Measurements from ENCODE around the gene TMEM14C. TPM values are rescaled to one million over a fixed set of nuclear protein-coding genes. Genes with fewer than 3 reads are reported as not detected.
A peak's percentile ranks its signal among the peaks of the same experiment; 100 is the strongest.
"Not testable (repeated sequence)": the region's sequence is repeated elsewhere in the genome, so short reads cannot be mapped to it uniquely, and the experiment has no call there.

TMEM14C gene
- total RNA-seq, 1 experiment from 2014 or later, result 172 TPM

GRCh38 chr6:10720960-10721849 lies 1.7 kb upstream of the TMEM14C start:
- DNase-seq (ENCODE audit: low spot score), result not testable (repeated sequence)

DNA sequence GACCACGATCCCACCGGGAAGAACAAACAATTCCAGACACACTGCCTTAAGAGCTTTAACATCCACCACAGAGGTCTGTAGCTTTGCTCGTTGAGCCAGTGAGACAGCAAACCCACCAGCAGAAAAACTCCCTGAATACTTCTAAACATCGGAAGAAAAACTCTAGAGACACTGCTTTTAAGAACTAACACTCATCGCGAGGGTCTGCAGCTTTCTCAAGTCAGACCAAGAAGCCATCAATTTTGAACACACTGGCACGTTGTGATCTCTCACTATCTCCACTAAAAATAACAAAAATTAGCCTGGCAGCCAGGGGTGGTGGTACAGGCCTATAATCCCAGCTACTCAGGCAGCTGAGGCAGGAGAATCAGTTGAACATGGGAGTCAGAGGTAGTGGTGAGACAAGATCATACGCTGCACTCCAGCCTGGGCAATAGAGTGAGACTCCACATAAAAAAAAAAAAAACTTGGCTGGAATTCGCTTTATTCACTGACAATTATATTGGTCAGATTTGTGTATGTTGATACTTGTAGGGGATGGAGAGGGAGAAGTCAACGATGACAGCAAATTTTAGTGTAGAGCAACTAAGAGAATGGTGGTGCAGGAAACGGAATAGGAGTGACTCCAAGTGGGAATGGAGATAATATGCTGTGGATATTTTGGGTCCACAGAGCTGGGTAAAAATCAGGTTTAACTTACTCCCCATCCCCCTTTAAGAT lies 860 bp upstream of the TMEM14C start:
- no peak for DNase-seq (ENCODE audit: low spot score)

GRCh38 chr6:10722570-10722819 lies 375 bp upstream of the TMEM14C start:
- no peak for DNase-seq (ENCODE audit: low spot score)

DNA sequence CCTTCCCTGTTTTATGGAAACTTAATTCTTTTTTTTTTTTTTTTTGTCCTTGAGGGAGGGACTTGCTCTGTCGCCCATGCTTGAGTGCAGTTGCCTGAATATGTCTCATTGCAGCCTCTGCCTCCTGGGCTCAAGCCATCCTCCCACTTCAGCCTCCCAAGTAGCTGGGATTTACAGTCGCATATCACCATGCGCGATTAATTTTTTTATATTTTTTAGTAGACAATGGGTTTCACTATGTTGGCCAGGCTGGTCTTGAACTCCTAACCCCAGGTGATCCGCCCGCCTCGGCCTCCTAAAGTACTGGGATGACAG lies 654 bp downstream of the TMEM14C start:
- no peak for DNase-seq (ENCODE audit: low spot score)

DNA sequence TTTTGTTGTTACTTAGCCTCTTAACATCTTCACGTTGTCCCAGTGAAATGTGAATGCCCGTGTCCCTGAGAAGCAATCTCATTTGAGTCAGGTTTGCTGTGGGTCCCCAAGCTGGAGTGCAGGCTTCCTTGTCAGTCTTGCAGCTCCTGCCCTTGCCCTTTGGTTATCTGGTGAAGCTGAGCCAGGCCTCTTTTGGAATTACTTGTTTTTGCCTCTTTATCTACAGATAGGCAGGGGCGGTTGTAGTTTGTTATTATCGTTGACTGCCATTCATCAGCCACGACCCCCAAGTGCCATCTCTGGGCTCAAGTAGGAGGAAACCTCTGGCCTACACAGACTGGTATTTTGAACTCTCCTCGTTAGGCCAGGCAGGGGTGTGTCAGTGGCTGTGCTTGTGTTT lies 2.2 kb downstream of the TMEM14C start:
- no peak for DNase-seq (ENCODE audit: low spot score)

DNA sequence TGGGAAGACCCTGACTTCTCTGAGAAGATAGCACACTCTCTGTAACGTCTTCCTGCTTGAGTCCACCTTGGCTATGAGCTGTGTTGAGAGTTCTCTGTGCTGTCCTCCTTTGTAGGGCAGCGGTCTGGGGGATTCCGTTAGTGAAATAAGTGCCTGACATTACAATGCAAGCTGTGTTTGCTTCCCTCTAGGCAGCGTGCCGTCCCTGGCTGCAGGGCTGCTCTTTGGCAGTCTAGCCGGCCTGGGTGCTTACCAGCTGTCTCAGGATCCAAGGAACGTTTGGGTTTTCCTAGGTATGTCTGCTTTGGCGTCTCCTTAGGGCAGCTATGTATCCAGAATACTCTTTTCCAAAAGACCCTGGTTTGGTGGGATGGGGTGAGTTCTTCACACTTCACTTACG lies 2.8 kb downstream of the TMEM14C start:
- DNase-seq (ENCODE audit: low spot score), result no peak

DNA sequence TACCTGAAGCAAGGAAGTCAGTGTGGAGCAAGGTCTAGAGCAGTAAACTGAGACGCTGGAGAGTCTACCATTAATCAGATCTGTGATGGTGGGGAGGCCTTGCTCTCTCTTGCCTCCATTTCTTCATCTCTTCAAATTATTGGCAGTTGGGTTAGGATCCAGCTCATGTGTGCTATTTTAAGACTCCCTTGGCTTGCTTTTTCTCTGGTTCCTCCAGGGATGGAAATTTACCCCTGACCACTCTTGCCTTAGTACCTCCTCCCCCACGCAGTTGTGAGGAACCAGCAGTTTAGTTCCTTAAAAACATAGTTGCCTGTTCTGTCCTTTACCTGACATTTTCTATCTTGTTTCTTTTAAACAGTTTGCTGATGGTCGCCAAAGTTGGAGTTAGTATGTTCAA lies 7.4 kb downstream of the TMEM14C start:
- no peak for DNase-seq (ENCODE audit: low spot score)

GRCh38 chr6:10733151-10733715 lies 10.4 kb downstream of the TMEM14C start:
- no peak for DNase-seq (ENCODE audit: low spot score)

GRCh38 chr6:10733863-10734262 lies 11.0 kb downstream of the TMEM14C start:
- no peak for DNase-seq (ENCODE audit: low spot score)

DNA sequence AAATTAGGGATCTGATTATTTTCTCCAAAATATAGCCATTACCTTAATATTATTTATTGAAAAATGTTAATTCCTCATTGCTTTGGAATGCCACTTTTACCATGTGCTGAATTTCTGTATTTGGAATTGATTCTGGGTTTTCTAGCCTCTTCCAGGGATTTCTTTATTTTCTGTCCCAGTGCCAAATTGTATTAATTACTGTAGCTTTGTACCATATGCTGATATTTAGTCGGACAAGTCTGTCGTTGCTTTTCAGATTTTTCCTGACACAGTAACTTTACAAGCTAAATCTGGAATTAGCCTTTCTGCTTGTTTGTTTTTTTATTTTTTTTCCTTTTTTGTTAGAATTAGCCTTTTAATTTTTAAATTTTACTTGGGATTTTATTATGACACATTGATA lies 13.9 kb downstream of the TMEM14C start:
- no peak for DNase-seq (ENCODE audit: low spot score)

DNA sequence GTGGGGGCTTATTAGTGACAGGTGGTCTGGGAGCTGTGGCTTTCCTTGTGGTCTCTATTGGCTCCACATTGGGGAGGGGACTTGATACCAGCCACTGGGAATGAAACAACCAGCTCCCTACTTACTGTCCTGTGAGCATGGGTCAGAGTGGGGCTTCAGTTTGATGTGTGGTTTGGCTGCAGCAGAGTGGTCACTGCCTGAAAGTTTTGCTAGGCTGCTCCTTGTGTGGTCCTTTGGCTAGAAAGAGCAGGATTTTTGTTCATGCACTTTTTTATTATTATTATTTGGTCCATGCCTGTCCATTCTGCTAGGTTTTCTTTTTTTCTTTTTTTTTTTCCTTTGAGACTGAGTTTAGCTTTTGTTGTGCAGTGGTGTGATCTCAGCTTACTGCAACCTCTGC lies 17.2 kb downstream of the TMEM14C start:
- DNase-seq (ENCODE audit: low spot score), result no peak

DNA sequence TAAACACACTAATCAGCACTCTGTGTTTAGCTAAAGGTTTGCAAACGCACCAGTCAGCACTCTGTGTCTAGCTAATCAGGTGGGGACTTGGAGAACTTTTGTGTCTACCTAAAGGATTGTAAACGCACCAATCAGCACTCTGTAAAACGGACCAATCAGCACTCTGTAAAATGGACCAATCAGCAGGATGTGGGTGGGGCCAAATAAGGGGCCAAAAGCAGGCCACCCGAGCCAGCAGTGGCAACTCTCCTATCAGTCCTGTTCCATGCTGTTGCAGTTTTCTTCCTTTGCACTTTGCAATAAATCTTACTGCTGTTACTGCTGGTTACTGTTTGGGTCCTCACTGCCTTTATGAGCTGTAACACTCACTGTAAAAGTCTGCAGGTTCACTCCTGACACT lies 18.8 kb downstream of the TMEM14C start:
- DNase-seq (ENCODE audit: low spot score), result not testable (repeated sequence)

GRCh38 chr6:10742251-10742650 lies 19.4 kb downstream of the TMEM14C start:
- DNase-seq (ENCODE audit: low spot score), result no peak

- DNase-seq (ENCODE audit: low spot score), result no peak
Observed at GRCh38 chr6:10743515-10743914, 20.6 kb downstream of the TMEM14C start.

GRCh38 chr6:10745116-10745515 lies 22.2 kb downstream of the TMEM14C start:
- no peak for DNase-seq (ENCODE audit: low spot score)

DNA sequence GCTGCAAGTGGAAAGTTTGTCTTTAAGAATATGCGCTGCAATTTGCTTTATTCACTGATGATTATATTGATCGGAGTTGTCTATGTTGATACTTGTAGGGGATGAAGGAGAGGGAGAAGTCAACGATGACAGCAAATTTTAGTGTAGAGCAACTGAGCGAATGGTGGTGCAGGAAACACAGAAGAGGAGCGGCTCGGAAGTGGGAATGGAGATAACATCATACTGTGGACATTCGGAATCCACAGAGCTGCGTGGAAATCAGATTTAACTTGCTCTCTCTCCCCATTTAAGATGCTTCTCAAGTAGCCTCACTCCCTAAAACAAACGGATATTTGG lies 24.0 kb downstream of the TMEM14C start:
- DNase-seq (ENCODE audit: low spot score), result no peak

DNA sequence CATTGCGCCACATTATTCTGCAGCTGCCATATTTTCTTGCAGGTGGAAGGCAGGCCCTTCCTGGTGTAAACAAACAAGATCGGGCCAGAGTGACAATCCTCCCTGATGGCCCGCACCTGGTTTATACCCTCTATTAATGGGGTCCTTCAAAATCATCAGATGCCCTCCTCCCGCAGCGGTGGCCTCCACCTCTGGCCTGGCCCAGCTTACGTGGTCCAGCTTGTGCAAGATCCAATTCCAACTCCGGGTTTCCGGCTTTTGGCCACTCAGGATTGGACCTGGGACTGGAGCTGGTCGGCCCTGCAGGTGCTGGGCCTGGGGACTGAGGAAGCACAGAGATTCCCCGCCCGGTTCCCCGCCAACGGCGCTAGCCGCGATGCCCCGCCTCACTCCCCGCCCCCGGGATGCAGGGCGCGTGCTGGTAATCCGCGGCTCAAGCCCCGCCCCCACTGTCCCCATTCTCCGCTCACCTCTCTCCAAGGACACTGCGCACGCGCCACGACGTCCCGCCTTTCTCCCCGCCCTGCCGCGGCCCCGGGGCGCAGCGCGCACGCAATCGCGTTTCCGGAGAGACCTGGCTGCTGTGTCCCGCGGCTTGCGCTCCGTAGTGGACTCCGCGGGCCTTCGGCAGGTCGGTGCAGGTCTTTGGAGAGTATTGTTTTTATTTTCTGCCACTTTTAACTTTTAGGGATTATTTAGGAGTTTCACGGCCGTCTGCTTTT lies 24.5 kb downstream of the TMEM14C start, which contains the start of gene TMEM14B:
TMEM14B (plus strand) TSS at position 555 of the 722 bp plus-strand sequence. CDS start 1,441 bp downstream, outside the sequence.
- DNase-seq (ENCODE audit: low spot score), result peak; percentile 95

DNA sequence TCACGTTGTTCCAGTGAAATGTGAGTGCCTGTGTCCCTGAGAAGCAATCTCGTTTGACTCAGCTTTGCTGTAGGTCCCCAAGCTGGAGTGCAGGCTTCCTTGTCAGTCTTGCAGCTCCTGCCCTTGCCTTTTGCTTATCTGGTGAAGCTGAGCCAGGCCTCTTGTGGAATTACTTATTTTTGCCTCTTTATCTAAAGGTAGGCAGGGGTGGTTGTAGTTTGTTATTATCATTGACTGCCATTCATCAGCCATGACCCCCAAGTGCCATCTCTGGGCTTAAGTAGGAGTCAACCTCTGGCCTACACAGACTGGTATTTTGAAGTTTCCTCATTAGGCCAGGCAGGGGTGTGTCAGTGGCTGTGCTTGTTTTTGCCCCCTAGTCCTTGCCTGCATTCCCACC lies 26.9 kb downstream of the TMEM14C start:
- no peak for DNase-seq (ENCODE audit: low spot score)

DNA sequence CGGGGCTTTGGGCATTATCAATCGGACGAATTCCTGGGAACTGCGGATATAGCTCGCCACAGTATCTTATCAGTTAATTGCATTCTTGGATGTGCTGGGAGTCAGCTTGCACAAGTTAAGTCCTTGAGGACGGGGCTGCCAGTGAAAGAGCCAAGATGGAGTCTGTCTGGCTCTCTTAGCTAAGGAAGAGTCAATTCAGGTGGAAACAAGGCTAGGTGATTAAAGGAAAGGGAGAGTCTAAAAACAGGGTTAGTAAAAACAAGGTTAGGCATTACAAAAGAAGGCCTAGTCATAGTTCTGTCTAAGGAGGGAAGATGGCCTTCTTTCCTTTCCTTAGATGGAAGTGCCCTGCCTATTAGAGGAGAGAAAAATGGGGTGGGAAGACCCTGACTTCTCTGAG lies 27.7 kb downstream of the TMEM14C start:
- not testable (repeated sequence) for DNase-seq (ENCODE audit: low spot score)

DNA sequence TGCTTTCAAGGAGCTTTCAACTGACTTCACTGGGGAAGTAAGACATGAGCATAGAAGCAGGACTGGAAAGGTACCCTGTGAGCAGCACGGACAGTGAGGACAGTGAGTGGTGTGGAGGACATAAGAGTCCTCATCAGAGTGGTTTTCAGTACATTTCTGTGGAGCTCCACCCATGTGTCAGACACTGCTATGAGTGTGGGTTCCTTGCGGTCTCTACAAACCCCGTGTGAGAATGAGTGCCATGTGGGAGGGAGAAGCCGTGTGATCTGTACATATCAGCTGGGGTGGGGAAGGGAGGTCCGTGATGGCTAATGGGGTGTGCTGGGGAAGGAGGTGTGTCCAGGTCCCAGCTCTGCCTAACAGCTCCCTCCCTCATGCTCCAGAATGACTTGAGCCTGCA lies 28.9 kb downstream of the TMEM14C start:
- not testable (repeated sequence) for DNase-seq (ENCODE audit: low spot score)

DNA sequence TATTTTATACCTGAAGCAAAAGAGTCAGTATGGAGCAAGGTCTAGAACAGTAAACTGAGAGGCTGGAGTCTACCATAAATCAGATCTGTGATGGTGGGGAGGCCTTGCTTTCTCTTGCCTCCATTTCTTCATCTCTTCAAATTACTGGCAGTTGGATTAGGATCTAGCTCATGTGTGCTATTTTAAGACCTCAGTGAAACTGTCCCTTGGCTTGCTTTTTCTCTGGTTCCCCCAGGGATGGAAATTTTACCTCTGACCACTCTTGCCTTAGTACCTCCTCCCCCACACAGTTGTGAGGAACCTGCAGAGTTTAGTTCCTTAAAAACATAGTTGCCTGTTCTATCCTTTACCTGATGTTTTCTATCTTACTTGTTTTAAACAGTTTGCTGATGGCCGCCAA lies 33.2 kb downstream of the TMEM14C start:
- DNase-seq (ENCODE audit: low spot score), result no peak

- peak; percentile 80 for DNase-seq (ENCODE audit: low spot score)
Observed at GRCh38 chr6:10759312-10759839, 36.5 kb downstream of the TMEM14C start.

Data from H4 (cell line).